Measurements from ENCODE around the gene TMEM41B. TPM values are rescaled to one million over a fixed set of nuclear protein-coding genes. Genes with fewer than 3 reads are reported as not detected.
"Not testable (repeated sequence)": the region's sequence is repeated elsewhere in the genome, so short reads cannot be mapped to it uniquely, and the experiment has no call there.

The TMEM41B gene
- total RNA-seq, 1 experiment from 2014 or later = 88.6 TPM

DNA sequence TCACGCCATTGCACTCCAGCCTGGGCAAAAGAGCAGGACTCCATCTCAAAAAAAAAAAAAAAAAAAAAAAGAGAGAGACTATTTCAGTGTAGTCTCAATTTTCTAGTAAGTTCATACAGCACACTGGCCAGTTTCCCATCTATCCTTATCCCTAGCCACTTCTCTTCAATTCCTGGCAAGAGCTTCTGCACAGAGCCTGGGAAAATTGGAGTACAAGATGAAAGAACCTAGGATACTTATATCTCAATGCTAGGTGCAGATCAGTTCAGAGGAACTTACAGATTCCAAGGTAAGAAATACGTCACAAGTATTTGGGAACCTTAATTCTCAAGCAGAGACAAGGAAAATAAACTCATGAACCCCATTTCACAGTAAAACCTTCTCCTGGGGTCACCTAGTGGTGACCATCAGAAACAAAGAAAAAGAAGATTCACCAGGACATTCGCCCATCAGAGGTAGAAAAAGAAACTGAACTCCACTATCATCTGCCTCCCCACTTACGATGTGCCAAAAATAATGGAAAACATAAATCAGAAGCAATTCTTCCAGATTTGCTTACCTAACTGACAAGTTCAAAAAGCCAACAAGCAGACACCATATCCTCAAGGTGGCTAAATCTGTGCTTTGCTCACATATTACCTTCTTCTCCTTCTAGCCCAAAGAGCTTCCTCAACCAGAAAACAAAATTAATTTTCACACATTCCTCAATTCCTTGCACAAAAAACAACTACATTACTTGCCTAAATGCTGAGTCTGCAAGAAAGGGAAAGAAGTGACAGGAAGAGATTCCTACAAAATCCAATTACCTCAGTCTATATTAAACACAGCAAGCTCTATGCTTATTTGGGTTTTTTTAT lies 54.2 kb downstream of the TMEM41B start:
- no peaks in the 10 kb centered on the region for H3K9me2 ChIP-seq (replicated peaks; ENCODE audit: insufficient read depth, low read length)
- no peak overlapping the region for H3K4me3 ChIP-seq (ENCODE audit: low read length)
- DNase-seq = peak; percentile 43
- no peaks in the 10 kb centered on the region for H3K36me3 ChIP-seq (ENCODE audit: insufficient read depth, low read length)
- no peaks in the 10 kb centered on the region for H3K27me3 ChIP-seq (ENCODE audit: low read length)
- H3K9me3 ChIP-seq (ENCODE audit: low read length) = no peaks in the 10 kb centered on the region
- no peak overlapping the region for H3K9ac ChIP-seq (ENCODE audit: low read length)
- no peak overlapping the region for H3K4me2 ChIP-seq (ENCODE audit: low read depth, low read length, poor library complexity, severe bottlenecking)
- H3K27ac ChIP-seq (ENCODE audit: low read length) = no peak overlapping the region
- H4K20me1 ChIP-seq (ENCODE audit: insufficient read depth, low read depth, low read length) = peaks cover 16% of the 10 kb centered on the region; the same call in 1 of the 2 replicates
- H3K79me2 ChIP-seq (ENCODE audit: low read length) = peaks cover 11% of the 10 kb centered on the region
- H3K4me1 ChIP-seq (ENCODE audit: low read length) = peaks cover 25% of the 10 kb centered on the region
- H2AFZ ChIP-seq (ENCODE audit: low read length) = no peak overlapping the region

DNA sequence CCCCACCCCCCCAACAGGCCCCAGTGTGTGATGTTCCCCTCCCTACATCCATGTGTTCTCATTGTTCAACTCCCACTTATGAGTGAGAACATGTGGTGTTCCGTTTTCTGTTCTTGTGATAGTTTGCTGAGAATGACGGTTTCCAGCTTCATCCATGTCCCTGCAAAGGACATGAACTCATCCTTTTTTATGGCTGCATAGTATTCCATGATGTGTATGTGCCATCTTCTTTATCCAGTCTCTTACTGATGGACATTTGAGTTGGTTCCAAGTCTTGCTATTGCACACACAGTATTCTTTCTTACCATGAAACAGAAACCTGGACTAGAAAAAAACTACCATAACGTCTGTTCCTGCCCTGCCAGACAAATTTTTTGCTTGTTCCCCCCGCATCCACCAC lies 56.1 kb downstream of the TMEM41B start:
- DNase-seq; H3K9me3 ChIP-seq (ENCODE audit: low read length); H3K27me3 ChIP-seq (ENCODE audit: low read length); H3K4me3 ChIP-seq (ENCODE audit: low read length); H3K27ac ChIP-seq (ENCODE audit: low read length); H3K4me2 ChIP-seq (ENCODE audit: low read depth, low read length, poor library complexity, severe bottlenecking); H2AFZ ChIP-seq (ENCODE audit: low read length); H3K36me3 ChIP-seq (ENCODE audit: insufficient read depth, low read length); H3K9ac ChIP-seq (ENCODE audit: low read length); H3K9me2 ChIP-seq (replicated peaks; ENCODE audit: insufficient read depth, low read length): not testable (repeated sequence)
- H4K20me1 ChIP-seq (ENCODE audit: insufficient read depth, low read depth, low read length) = peaks cover 16% of the 10 kb centered on the region; the same call in 1 of the 2 replicates
- H3K79me2 ChIP-seq (ENCODE audit: low read length) = peaks cover 11% of the 10 kb centered on the region
- peaks cover 14% of the 10 kb centered on the region for H3K4me1 ChIP-seq (ENCODE audit: low read length)

DNA sequence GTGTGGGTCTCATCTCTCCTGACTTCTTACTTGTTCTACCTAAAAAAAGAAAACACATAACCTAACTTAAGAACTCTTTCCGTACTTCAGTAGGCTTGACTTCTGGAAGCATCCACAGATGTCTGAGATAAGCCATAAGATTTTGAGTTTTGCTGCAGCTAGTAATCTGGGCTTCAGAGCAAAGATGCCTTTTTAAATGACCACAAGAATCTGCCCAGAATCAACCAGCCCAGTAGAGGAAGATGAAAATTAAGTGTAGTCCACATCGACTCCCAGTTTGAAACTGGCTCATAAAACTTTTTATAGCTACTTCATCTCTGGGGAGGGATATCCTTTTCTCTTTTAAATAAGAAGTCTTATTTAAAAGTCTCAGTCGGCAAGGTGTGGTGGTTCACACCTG lies 60.0 kb downstream of the TMEM41B start:
- H3K27ac ChIP-seq (ENCODE audit: low read length) = no peak overlapping the region
- no peak overlapping the region for H3K4me2 ChIP-seq (ENCODE audit: low read depth, low read length, poor library complexity, severe bottlenecking)
- no peak for DNase-seq
- H2AFZ ChIP-seq (ENCODE audit: low read length) = no peak overlapping the region
- peaks cover 3% of the 10 kb centered on the region; the same call in 1 of the 2 replicates for H3K79me2 ChIP-seq (ENCODE audit: low read length)
- H3K9me2 ChIP-seq (replicated peaks; ENCODE audit: insufficient read depth, low read length) = no peaks in the 10 kb centered on the region
- H3K36me3 ChIP-seq (ENCODE audit: insufficient read depth, low read length) = no peaks in the 10 kb centered on the region
- H4K20me1 ChIP-seq (ENCODE audit: insufficient read depth, low read depth, low read length) = peaks cover 7% of the 10 kb centered on the region; the same call in 1 of the 2 replicates
- no peaks in the 10 kb centered on the region for H3K9me3 ChIP-seq (ENCODE audit: low read length)
- H3K4me3 ChIP-seq (ENCODE audit: low read length) = no peak overlapping the region
- H3K9ac ChIP-seq (ENCODE audit: low read length) = no peak overlapping the region
- peaks cover 5% of the 10 kb centered on the region for H3K4me1 ChIP-seq (ENCODE audit: low read length)
- H3K27me3 ChIP-seq (ENCODE audit: low read length) = no peaks in the 10 kb centered on the region

DNA sequence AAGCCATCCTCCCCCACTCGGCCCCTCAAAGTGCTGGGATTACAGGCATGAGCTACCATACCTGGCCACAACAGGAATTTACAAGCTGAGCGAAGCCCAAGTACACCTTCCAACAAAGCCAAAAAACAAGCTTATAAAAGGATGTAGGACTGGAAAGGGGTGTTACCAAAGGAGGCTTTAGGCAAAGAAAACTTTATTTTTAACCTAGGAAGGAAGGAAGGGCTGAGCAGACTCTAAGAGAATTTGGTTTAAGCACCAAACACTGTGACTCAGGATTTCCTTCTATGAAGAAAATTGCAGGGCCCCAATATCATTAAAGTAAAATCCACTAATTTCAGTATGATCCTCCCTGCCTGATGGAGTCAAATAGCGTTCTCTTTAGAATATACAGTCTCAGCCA lies 61.3 kb downstream of the TMEM41B start:
- Histone ChIP-seq H3K9me2 (replicated peaks; ENCODE audit: insufficient read depth, low read length) (no peaks in the 10 kb centered on the region), H4K20me1 (ENCODE audit: insufficient read depth, low read depth, low read length) (peaks cover 12% of the 10 kb centered on the region), H3K4me1 (ENCODE audit: low read length) (peaks cover 5% of the 10 kb centered on the region), H2AFZ (ENCODE audit: low read length) (no peak overlapping the region), H3K4me3 (ENCODE audit: low read length) (no peak overlapping the region), H3K36me3 (ENCODE audit: insufficient read depth, low read length) (no peaks in the 10 kb centered on the region), H3K9me3 (ENCODE audit: low read length) (no peaks in the 10 kb centered on the region), H3K27me3 (ENCODE audit: low read length) (no peaks in the 10 kb centered on the region), H3K9ac (ENCODE audit: low read length) (no peak overlapping the region), H3K27ac (ENCODE audit: low read length) (no peak overlapping the region), H3K79me2 (ENCODE audit: low read length) (no peaks in the 10 kb centered on the region), H3K4me2 (ENCODE audit: low read depth, low read length, poor library complexity, severe bottlenecking) (no peak overlapping the region)
- DNase-seq = no peak

DNA sequence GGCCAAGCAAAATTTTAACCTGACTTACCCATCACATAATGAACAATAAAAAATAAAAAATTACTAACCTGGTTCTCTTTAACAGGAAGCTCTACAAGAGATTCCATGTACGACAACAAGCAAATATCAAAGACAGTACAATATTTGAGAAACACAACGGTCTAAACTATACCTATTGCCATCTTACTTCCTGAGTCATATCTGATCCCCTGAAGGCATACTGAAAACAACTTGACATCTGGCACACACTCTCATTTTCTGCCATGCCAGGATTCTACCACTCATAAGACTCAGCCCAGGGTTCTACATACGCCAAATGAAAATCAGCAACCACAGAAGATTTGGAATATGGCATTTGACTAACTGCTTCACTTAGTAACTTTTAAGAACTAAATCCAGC lies 63.1 kb downstream of the TMEM41B start:
- Histone ChIP-seq H3K36me3 (ENCODE audit: insufficient read depth, low read length) (no peaks in the 10 kb centered on the region), H4K20me1 (ENCODE audit: insufficient read depth, low read depth, low read length) (peaks cover 21% of the 10 kb centered on the region), H3K4me2 (ENCODE audit: low read depth, low read length, poor library complexity, severe bottlenecking) (no peak overlapping the region), H3K9me3 (ENCODE audit: low read length) (no peaks in the 10 kb centered on the region), H3K27ac (ENCODE audit: low read length) (no peak overlapping the region), H3K9me2 (replicated peaks; ENCODE audit: insufficient read depth, low read length) (no peaks in the 10 kb centered on the region), H3K4me1 (ENCODE audit: low read length) (peaks cover 8% of the 10 kb centered on the region), H3K27me3 (ENCODE audit: low read length) (no peaks in the 10 kb centered on the region), H2AFZ (ENCODE audit: low read length) (no peak overlapping the region), H3K79me2 (ENCODE audit: low read length) (no peaks in the 10 kb centered on the region), H3K4me3 (ENCODE audit: low read length) (no peak overlapping the region), H3K9ac (ENCODE audit: low read length) (no peak overlapping the region)
- DNase-seq = no peak

DNA sequence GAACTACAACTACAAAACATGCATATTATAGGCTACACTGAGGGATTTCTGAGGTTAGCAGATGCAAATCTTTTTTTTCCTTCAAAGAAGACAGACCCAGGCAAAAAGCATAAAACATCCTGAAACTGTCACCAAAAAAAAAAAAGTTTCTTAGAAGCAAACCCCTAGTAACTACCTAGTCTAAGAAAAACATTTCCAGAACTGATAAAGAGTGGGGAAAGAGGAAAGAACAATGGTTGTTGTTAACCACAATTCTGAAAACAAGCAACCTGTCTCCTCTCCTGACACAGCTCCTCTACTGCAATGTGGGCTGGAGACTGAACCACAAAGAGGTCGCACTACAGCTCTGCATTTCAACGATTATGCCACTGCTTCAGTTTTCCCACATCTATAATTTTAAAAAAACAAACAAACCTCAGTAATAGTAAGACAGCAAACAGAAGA lies 64.2 kb downstream of the TMEM41B start:
- no peak overlapping the region for H3K4me2 ChIP-seq (ENCODE audit: low read depth, low read length, poor library complexity, severe bottlenecking)
- H3K4me3 ChIP-seq (ENCODE audit: low read length) = no peak overlapping the region
- H3K27ac ChIP-seq (ENCODE audit: low read length) = no peak overlapping the region
- H3K27me3 ChIP-seq (ENCODE audit: low read length) = no peaks in the 10 kb centered on the region
- no peak for DNase-seq
- peaks cover 27% of the 10 kb centered on the region for H4K20me1 ChIP-seq (ENCODE audit: insufficient read depth, low read depth, low read length)
- H3K36me3 ChIP-seq (ENCODE audit: insufficient read depth, low read length) = no peaks in the 10 kb centered on the region
- peaks cover 9% of the 10 kb centered on the region for H3K4me1 ChIP-seq (ENCODE audit: low read length)
- no peaks in the 10 kb centered on the region for H3K9me3 ChIP-seq (ENCODE audit: low read length)
- no peak overlapping the region for H2AFZ ChIP-seq (ENCODE audit: low read length)
- H3K79me2 ChIP-seq (ENCODE audit: low read length) = 0 out of 2 replicates have a peak, but pooled peaks cover 3% of the 10 kb centered on the region
- H3K9ac ChIP-seq (ENCODE audit: low read length) = no peak overlapping the region
- H3K9me2 ChIP-seq (replicated peaks; ENCODE audit: insufficient read depth, low read length) = no peaks in the 10 kb centered on the region

DNA sequence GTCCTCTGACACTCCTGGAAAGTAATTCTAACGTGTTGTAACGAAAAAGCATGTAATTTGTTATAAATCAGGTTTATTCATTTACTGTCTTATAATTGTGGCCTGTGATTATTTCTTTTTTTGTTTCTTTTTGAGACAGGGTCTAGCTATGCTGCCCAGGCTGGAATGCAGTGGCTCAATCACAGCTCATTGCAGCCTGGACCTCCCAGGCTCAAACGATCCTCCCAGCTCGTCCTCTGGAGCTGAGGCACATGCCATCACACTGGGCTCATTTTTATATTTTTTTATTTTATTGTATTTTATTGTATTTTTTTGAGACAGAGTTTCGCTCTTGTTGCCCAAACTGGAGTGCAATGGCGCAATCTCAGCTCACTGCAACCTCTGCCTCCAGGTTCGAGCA lies 65.1 kb downstream of the TMEM41B start:
- H3K27ac ChIP-seq (ENCODE audit: low read length) = no peak overlapping the region
- H3K4me2 ChIP-seq (ENCODE audit: low read depth, low read length, poor library complexity, severe bottlenecking) = no peak overlapping the region
- H3K9me2 ChIP-seq (replicated peaks; ENCODE audit: insufficient read depth, low read length) = no peaks in the 10 kb centered on the region
- H3K79me2 ChIP-seq (ENCODE audit: low read length) = 0 out of 2 replicates have a peak, but pooled peaks cover 3% of the 10 kb centered on the region
- no peak for DNase-seq
- no peak overlapping the region for H3K9ac ChIP-seq (ENCODE audit: low read length)
- H3K36me3 ChIP-seq (ENCODE audit: insufficient read depth, low read length) = no peaks in the 10 kb centered on the region
- H3K9me3 ChIP-seq (ENCODE audit: low read length) = no peaks in the 10 kb centered on the region
- H4K20me1 ChIP-seq (ENCODE audit: insufficient read depth, low read depth, low read length) = peaks cover 27% of the 10 kb centered on the region
- H3K4me1 ChIP-seq (ENCODE audit: low read length) = peaks cover 9% of the 10 kb centered on the region
- no peak overlapping the region for H3K4me3 ChIP-seq (ENCODE audit: low read length)
- no peaks in the 10 kb centered on the region for H3K27me3 ChIP-seq (ENCODE audit: low read length)
- no peak overlapping the region for H2AFZ ChIP-seq (ENCODE audit: low read length)

DNA sequence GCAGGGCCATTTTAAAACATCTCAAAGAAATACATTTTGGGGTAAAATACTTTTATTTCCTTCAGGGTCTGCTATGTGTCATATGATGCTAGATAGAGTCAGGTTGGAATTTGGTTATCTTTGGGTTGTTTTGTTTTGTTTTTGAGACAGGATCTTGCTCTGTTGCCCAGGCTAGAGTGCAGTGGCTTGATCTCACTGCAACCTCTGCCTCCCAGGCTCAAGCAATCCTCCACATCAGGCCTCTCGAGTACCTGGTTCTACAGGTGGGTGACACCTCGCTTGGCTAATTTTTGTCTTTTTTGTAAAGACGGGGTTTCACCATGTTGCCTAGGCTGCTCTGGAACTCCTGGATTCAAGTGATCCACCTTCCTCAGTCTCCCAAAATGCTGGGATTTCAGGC lies 66.5 kb downstream of the TMEM41B start:
- no peaks in the 10 kb centered on the region for H3K27me3 ChIP-seq (ENCODE audit: low read length)
- no peak for DNase-seq
- no peak overlapping the region for H3K4me2 ChIP-seq (ENCODE audit: low read depth, low read length, poor library complexity, severe bottlenecking)
- H3K4me1 ChIP-seq (ENCODE audit: low read length) = peaks cover 9% of the 10 kb centered on the region
- H3K79me2 ChIP-seq (ENCODE audit: low read length) = 0 out of 2 replicates have a peak, but pooled peaks cover 3% of the 10 kb centered on the region
- H3K9ac ChIP-seq (ENCODE audit: low read length) = no peak overlapping the region
- H3K27ac ChIP-seq (ENCODE audit: low read length) = no peak overlapping the region
- no peaks in the 10 kb centered on the region for H3K9me3 ChIP-seq (ENCODE audit: low read length)
- H2AFZ ChIP-seq (ENCODE audit: low read length) = no peak overlapping the region
- H3K9me2 ChIP-seq (replicated peaks; ENCODE audit: insufficient read depth, low read length) = no peaks in the 10 kb centered on the region
- peaks cover 27% of the 10 kb centered on the region for H4K20me1 ChIP-seq (ENCODE audit: insufficient read depth, low read depth, low read length)
- no peaks in the 10 kb centered on the region for H3K36me3 ChIP-seq (ENCODE audit: insufficient read depth, low read length)
- H3K4me3 ChIP-seq (ENCODE audit: low read length) = no peak overlapping the region
